Measurements from ENCODE around the gene EPB41L3.

EPB41L3 gene

DNA sequence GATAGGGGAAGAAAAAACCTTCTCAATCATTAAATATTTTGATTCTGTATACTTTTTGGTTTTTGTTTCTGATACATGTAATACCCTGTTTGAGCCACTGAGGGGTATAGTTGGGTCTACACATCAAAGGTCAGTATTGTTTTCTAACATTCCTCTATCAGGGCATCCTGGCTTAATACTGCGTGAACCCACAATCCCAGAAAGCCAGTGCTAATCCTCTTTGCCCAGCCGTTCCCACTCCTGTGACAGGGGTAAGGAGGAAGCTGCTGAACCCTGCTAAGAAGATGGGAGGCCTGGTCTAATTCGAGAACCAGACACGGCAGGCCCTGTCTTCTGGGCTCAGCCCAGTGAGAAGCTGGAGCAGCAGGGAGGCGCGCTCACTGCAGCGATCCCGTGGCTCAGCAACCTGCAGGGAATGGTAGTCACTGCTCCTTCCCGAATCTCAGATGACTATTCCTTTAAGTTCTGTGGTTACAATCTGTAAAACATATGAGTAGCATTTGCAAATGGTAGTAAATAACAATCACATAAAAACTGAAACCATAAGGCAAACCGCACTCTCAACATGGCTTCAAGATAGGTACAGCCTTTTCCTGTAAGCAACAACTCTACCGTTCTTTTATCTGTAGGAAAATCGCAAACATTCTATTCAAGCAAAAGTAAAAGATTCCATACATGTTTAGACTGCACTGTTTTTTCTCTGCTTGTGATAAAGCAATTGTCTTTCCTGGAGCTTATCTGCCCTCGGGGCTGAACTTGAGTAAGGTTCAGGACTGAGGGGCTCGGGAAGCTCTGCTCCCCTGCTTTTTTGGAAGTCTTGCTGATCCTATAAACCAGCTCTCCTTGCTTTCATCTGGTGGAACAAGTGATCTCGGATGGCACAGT is 87.0 kb downstream of the EPB41L3 start:
- Mint-ChIP-seq H3K36me3 (no peaks in the 10 kb centered on the region), H3K4me3 (no peak overlapping the region), H3K27ac (no peak overlapping the region), H3K4me1 (no peaks in the 10 kb centered on the region), H3K9me3 (no peaks in the 10 kb centered on the region)
- ATAC-seq (peak; percentile 51), DNase-seq (ENCODE audit: low spot score in 2 of 2) (no peak)

DNA sequence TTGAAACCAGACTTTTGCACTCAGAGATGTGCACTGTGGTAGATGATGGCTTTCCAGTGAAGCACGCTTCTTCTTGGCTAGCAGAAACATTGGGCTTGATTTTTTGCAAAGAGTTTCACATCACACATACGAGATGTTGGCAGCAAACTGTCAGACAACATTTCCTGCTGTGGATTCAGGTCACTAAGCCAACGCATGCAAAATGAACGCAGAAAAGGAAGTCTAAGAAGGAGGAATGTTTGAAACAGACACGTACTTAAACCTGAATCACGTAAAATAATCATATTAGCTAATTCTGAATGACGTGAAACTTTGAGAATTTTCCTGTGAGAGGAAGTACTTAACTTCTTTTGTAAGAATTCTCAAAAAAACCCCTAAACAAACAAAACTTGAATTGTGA is 88.1 kb downstream of the EPB41L3 start:
- Mint-ChIP-seq H3K27ac (no peak overlapping the region), H3K4me3 (no peak overlapping the region), H3K9me3 (no peaks in the 10 kb centered on the region), H3K36me3 (no peaks in the 10 kb centered on the region), H3K4me1 (no peaks in the 10 kb centered on the region)
- ATAC-seq (no peak), DNase-seq (ENCODE audit: low spot score in 2 of 2) (no peak)

DNA sequence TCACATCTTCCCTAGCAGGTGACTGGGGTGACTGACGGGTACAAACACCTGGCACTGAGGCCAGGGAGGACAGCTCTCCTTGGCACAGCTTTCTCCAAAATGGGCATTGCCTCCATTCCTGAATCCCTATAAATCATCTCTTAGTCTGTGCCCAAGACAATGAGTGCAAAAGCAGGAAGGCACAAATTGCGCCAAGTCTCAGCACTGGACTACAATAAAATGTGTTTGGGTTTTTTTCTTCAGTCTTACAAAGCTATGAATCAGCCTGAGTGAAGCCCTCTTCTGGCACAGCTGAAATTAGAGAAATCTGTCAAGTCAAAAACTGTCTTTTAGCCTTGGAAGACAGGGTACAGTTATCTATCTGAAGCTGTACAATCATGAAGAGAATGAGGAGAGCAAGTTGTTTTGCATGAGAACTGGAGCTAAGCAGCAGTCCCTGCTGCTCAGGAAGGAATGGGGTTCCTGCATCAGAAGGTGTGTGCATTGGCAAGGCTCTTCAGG is 90.8 kb downstream of the EPB41L3 start:
- ATAC-seq = no peak
- Mint-ChIP-seq H3K27ac (no peak overlapping the region), H3K4me1 (no peaks in the 10 kb centered on the region), H3K4me3 (no peak overlapping the region), H3K36me3 (no peaks in the 10 kb centered on the region), H3K9me3 (no peaks in the 10 kb centered on the region)
- no peak for DNase-seq (ENCODE audit: low spot score in 2 of 2)

DNA sequence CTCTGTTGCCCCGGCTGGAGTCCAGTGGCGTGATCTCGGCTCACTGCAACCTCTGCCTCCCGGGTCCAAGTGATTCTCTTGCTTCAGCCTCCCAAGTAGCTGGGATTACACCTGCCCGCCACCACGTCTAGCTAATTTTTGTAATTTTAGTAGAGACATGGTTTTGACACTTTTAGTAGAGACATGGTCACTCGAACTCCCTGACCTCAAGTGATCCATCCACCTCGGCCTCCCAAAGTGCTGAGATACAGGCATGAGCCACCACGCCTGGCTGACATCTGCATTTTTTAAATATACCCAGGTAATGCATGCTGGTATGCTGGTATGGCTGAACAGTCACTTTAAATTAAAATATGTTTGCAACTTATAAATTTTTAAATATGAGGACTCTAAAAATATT is 91.9 kb downstream of the EPB41L3 start:
- DNase-seq (ENCODE audit: low spot score in 2 of 2) (no peak), ATAC-seq (no peak)
- Mint-ChIP-seq H3K4me1 (no peaks in the 10 kb centered on the region), H3K9me3 (no peaks in the 10 kb centered on the region), H3K27ac (no peak overlapping the region), H3K36me3 (no peaks in the 10 kb centered on the region), H3K4me3 (no peak overlapping the region)

DNA sequence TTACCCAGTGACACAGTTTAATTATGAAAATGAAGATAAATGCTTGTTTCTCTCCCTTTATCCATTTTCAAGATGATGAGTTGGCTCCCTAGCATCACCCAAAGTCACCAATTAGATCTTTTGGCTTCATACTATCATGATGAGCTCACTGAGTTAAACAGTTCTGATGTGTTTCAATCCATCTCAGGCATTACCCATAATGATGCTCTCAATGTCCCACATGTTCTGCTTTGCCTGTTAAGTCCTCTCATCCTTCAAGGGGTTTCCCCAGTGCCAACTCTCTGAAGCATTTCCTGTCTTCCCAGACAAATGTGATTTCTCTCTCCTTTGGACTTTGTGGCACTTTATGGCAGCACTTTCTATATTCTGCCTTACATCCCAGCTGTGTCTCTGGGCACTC is 92.6 kb downstream of the EPB41L3 start:
- Mint-ChIP-seq H3K4me3 (no peak overlapping the region), H3K9me3 (no peaks in the 10 kb centered on the region), H3K4me1 (no peaks in the 10 kb centered on the region), H3K27ac (no peak overlapping the region), H3K36me3 (no peaks in the 10 kb centered on the region)
- DNase-seq (ENCODE audit: low spot score in 2 of 2) (no peak), ATAC-seq (no peak)

DNA sequence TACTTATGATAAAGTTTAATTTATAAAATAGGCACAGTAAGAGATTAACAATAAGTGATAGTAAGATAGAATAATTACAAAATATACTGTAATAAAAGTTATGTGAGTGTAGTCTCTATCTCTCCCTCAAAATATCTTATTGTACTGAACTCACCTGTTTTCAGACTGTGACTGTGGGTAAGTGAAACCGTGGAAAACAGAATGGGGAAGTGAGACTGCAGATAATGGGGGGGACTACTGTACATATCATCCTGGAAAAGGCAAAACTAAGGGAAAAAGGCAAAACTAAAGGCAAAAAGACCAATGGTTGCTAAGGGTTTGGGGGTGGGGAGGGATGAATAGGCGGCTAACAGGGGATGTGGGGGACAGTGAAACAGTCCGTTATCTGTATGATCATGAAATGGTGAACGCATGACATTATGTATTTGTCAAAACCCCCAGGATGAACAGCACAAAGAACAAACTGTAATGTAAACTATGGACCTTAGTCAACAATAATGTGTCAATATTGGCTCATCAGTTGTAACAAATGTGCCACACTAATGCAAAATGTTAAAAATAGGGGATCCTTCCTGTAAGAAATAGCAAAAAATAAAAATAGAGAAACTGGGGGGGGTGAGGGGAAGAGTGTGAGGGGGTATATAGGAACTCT is 93.8 kb downstream of the EPB41L3 start:
- no peak overlapping the region for H3K4me3 Mint-ChIP-seq
- H3K4me1 Mint-ChIP-seq = no peaks in the 10 kb centered on the region
- H3K9me3 Mint-ChIP-seq = no peaks in the 10 kb centered on the region
- H3K36me3 Mint-ChIP-seq = no peaks in the 10 kb centered on the region
- ATAC-seq (no peak), DNase-seq (ENCODE audit: low spot score in 2 of 2) (no peak)
- H3K27ac Mint-ChIP-seq = no peak overlapping the region

DNA sequence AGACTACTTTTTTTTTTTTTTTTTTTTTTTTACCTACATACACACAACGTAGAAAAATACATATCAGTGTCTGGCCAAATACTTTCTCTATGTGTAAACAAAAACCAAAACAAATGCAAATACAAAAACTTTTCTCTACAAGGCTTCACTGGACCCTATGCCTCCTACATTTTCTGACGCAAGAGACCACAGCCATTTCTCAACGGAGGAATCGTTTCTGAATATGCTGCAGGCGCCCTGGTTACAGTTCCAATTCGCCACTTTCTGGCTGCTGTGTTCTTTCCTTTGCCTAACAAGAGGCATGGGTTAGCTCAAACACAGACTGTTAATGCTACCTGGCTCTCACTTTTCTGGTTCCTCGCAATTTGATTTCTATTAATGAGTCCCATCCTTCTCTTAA is 96.4 kb downstream of the EPB41L3 start:
- Mint-ChIP-seq H3K36me3 (no peaks in the 10 kb centered on the region), H3K27ac (no peak overlapping the region), H3K9me3 (no peaks in the 10 kb centered on the region), H3K4me3 (no peak overlapping the region), H3K4me1 (no peaks in the 10 kb centered on the region)
- DNase-seq (ENCODE audit: low spot score in 2 of 2) (no peak), ATAC-seq (no peak)

DNA sequence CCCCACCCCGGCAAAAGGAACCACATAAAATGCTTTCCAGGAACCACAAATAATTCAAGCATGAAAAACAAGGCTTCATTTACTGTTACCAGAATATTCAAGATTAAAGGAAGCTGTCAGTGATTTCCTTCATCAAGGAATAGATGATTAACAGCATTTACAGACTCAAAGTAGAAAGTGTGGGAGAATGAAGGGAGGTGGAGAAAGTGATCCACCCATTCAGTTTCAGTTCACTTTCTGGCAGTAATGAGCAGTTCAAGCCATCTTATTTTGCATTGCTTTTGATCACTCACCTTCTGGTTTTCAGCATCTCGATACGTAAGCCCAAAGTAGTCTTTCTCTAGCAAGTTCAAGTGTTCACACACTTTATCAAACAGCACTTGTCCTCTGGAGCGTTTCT is 99.0 kb downstream of the EPB41L3 start:
- no peak overlapping the region for H3K27ac Mint-ChIP-seq
- no peak for ATAC-seq
- no peaks in the 10 kb centered on the region for H3K4me1 Mint-ChIP-seq
- no peaks in the 10 kb centered on the region for H3K36me3 Mint-ChIP-seq
- no peak overlapping the region for H3K4me3 Mint-ChIP-seq
- DNase-seq (ENCODE audit: low spot score in 2 of 2) = no peak
- H3K9me3 Mint-ChIP-seq = no peaks in the 10 kb centered on the region

DNA sequence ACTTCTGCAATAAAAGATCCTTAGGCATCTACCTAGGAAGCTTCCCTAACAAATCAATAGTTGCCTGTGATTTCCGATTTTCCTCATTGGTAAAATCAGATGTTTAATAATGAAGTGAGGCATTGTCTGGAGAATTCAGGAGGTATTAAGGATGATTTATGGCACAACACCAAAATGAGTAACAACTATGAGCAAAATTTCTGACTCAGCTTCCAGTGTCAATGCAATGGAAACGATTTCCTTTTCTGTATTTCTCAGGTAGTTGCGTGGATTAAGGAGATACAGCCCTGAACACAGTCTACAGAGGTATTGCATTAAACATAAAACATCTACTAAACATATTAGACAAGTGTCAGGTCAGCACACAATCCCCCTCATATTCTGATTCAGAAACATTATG is 99.5 kb downstream of the EPB41L3 start:
- H3K4me3 Mint-ChIP-seq = no peak overlapping the region
- no peaks in the 10 kb centered on the region for H3K36me3 Mint-ChIP-seq
- H3K27ac Mint-ChIP-seq = no peak overlapping the region
- no peaks in the 10 kb centered on the region for H3K9me3 Mint-ChIP-seq
- DNase-seq (ENCODE audit: low spot score in 2 of 2) (no peak), ATAC-seq (no peak)
- no peaks in the 10 kb centered on the region for H3K4me1 Mint-ChIP-seq

DNA sequence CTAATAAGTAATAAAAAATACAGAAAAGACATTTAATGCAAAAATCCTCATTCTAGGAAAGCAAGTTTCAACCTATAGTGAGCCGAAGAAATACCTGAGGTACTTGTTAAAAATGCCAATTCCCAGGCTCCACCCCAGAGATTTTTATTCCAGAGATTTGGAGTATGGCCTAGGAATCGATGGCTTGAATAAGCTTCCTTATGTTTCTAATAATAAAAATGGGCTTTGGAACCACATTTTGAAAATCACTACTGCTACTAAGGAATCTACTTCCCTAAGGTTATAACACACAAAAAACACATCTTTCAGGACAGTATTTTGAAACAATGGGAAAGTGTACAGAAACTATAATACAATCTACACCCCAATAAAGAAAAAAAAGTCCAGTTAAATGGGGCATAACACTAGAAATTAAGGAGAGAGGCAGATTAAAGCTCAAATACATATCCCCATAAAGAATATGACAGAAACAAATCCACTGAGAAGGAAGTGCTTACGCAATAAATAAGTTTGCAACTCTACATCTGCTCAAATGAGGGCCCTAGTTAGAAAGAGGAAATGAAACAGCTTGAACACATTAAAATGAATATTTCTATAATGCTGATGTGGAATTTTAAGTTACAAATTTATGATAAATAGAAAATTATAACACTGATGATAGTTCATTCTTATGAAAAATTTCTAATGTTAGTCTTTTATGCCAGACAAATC is 103.7 kb downstream of the EPB41L3 start:
- ATAC-seq = no peak
- DNase-seq (ENCODE audit: low spot score in 2 of 2) = no peak
- Mint-ChIP-seq H3K4me1 (no peaks in the 10 kb centered on the region), H3K27ac (no peak overlapping the region), H3K36me3 (no peaks in the 10 kb centered on the region), H3K4me3 (no peak overlapping the region), H3K9me3 (no peaks in the 10 kb centered on the region)

DNA sequence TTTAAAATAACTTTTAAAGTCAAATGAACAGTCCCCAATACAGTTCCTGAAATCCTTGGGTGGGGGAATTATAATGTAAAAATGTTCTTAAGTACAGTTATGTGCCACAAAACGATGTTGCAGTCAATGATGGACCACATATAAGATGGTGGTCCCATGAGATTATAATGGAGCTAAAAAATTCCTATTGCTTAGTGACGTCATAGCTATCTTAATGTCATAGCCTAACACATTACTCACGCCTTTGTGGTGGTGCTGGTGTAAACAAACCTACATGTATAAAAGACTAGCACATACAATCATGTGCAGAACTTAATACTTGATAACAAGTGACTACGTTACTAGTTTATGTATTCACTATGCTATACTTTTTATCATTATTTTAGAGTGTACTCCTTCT is 109.4 kb downstream of the EPB41L3 start:
- DNase-seq (ENCODE audit: low spot score in 2 of 2) (no peak), ATAC-seq (no peak)
- H3K36me3 Mint-ChIP-seq = no peaks in the 10 kb centered on the region

DNA sequence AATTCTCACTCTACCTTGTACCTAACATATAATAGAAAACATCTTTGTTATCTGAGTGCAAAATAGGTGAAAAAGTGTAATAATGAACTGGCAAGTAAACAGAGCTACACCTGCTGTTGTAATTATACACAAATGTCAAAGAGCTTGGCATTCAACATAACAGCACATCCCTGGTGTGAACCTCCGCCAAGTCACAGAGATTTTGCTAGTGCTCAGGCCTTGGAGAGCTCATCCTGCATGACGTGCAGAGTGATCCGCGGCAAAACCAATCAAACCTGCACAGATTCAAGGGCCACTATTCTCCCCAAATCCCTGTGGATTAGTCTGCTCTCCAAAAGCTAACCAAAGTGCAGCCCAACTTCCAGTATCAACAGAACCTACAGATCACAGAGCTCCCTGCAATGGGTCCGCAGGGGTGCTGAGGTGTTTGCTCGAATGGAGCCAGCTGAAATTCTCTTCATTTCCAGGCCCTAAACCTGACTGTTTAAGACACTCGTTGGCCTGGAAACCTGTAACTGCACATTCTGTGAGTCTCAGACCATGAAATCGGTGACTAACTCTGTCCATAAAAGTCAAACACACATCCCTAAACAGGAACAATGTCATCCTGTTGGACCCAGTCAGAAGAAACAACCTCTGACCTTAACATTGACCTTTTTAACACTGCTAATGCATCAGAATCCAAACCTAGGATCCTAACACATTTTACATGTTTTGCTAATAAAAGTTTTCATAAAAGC is 111.8 kb downstream of the EPB41L3 start:
- DNase-seq (ENCODE audit: low spot score in 2 of 2) (no peak), ATAC-seq (no peak)
- Mint-ChIP-seq H3K4me1 (no peaks in the 10 kb centered on the region), H3K36me3 (no peaks in the 10 kb centered on the region), H3K27ac (no peak overlapping the region), H3K4me3 (no peak overlapping the region), H3K9me3 (no peaks in the 10 kb centered on the region)

More for the DNA sequence above, 109.4 kb downstream of the EPB41L3 start:
- no peaks in the 10 kb centered on the region for H3K9me3 Mint-ChIP-seq
- no peaks in the 10 kb centered on the region for H3K4me1 Mint-ChIP-seq
- H3K4me3 Mint-ChIP-seq = no peak overlapping the region
- H3K27ac Mint-ChIP-seq = no peak overlapping the region

DNA sequence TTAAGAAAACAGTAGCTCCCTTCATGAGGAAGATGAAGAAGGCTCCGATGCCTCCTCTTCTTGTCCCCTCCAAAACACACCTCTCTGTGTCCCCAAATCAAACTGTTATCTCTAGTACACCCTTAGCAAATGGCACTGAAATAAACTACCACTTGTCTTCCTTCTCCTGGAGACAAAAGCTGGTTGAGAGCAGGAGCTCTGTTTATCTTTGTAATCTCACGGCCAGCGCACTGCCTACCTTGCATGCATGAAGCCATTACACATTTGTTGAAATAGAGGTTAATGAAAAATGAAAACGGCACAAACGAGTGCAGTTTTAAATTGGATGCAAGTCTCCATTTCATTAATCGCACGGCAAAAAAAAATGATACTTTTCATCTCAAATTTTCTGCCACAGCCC is 113.7 kb downstream of the EPB41L3 start:
- ATAC-seq (no peak), DNase-seq (ENCODE audit: low spot score in 2 of 2) (no peak)
- Mint-ChIP-seq H3K4me1 (no peaks in the 10 kb centered on the region), H3K4me3 (no peak overlapping the region), H3K27ac (no peak overlapping the region), H3K36me3 (no peaks in the 10 kb centered on the region), H3K9me3 (no peaks in the 10 kb centered on the region)

DNA sequence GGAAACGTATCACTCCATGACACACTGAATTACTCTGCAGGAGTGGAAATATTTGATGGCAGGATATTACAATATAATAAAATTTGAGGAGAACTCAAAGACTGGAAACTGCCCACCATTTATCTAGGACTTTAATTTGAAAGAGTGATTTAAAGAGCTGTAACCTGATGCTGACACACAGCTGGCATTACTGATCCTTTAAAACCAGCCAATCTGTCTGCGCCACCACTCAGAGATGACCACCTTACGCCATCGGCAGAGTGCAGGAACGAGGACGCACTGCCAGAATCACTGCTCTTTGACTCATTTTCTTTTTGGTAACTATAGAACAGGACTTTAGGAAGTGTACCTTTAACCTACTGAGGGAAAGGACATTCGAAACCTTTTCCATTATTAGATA is 114.1 kb downstream of the EPB41L3 start:
- H3K27ac Mint-ChIP-seq = no peak overlapping the region
- H3K4me1 Mint-ChIP-seq = no peaks in the 10 kb centered on the region
- no peak overlapping the region for H3K4me3 Mint-ChIP-seq
- DNase-seq (ENCODE audit: low spot score in 2 of 2) (no peak), ATAC-seq (no peak)
- no peaks in the 10 kb centered on the region for H3K36me3 Mint-ChIP-seq
- no peaks in the 10 kb centered on the region for H3K9me3 Mint-ChIP-seq

DNA sequence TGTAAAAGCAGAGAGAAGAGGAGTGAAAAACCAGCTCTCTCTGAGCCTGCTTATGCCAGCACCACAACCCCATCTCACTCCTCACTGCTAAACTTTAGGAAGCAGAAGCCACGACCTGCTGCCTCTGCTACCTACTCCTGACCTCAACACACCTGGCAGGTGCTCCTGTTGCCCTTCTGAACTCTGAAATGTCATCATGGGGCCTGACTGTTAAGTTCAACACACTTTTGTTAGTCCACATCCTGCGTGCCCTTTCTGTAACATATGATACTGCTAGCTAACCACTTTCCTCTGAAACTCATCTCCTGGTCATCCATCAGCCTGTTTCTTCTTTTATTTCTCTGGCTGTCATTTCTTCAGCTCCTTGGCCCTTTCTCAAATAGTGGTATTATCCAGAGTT is 118.1 kb downstream of the EPB41L3 start:
- Mint-ChIP-seq H3K4me1 (no peaks in the 10 kb centered on the region), H3K4me3 (no peak overlapping the region), H3K9me3 (no peaks in the 10 kb centered on the region), H3K36me3 (no peaks in the 10 kb centered on the region), H3K27ac (no peak overlapping the region)
- DNase-seq (ENCODE audit: low spot score in 2 of 2) (no peak), ATAC-seq (no peak)
